ENCODE results near the gene CCNL2.

CCNL2 gene

GRCh38 chr1:1399872-1400575 lies 889 bp upstream of the CCNL2 start (continued):
- TF ChIP-seq ZNF776 (tag by site-specific recombination; IDR thresholded peaks at IDR 0.05; ENCODE audit: borderline replicate concordance): no peak
- peak; percentile 52; the same call in 1 of the 2 replicates for TF ChIP-seq MZF1 (tag by site-specific recombination; IDR thresholded peaks at IDR 0.05; ENCODE audit: borderline replicate concordance)
- TF ChIP-seq HOXA7 (CRISPR knock-in tag; IDR thresholded peaks at IDR 0.05; ENCODE audit: borderline replicate concordance): no peak
- no peak for TF ChIP-seq BCL11B (tag by site-specific recombination; IDR thresholded peaks at IDR 0.05; ENCODE audit: low read depth)
- no peak for TF ChIP-seq ZFP3 (tag by site-specific recombination; IDR thresholded peaks at IDR 0.05; ENCODE audit: low read depth)
- TF ChIP-seq, protein P1, sequence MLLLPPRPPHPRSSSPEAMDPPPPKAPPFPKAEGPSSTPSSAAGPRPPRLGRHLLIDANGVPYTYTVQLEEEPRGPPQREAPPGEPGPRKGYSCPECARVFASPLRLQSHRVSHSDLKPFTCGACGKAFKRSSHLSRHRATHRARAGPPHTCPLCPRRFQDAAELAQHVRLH (tag by site-specific recombination; IDR thresholded peaks at IDR 0.05): no peak
- TF ChIP-seq, protein P2, sequence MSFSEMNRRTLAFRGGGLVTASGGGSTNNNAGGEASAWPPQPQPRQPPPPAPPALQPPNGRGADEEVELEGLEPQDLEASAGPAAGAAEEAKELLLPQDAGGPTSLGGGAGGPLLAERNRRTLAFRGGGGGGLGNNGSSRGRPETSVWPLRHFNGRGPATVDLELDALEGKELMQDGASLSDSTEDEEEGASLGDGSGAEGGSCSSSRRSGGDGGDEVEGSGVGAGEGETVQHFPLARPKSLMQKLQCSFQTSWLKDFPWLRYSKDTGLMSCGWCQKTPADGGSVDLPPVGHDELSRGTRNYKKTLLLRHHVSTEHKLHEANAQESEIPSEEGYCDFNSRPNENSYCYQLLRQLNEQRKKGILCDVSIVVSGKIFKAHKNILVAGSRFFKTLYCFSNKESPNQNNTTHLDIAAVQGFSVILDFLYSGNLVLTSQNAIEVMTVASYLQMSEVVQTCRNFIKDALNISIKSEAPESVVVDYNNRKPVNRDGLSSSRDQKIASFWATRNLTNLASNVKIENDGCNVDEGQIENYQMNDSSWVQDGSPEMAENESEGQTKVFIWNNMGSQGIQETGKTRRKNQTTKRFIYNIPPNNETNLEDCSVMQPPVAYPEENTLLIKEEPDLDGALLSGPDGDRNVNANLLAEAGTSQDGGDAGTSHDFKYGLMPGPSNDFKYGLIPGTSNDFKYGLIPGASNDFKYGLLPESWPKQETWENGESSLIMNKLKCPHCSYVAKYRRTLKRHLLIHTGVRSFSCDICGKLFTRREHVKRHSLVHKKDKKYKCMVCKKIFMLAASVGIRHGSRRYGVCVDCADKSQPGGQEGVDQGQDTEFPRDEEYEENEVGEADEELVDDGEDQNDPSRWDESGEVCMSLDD (tag by site-specific recombination; IDR thresholded peaks at IDR 0.05): peak; percentile 14; the same call in 1 of the 2 replicates
- TF ChIP-seq, protein P3, sequence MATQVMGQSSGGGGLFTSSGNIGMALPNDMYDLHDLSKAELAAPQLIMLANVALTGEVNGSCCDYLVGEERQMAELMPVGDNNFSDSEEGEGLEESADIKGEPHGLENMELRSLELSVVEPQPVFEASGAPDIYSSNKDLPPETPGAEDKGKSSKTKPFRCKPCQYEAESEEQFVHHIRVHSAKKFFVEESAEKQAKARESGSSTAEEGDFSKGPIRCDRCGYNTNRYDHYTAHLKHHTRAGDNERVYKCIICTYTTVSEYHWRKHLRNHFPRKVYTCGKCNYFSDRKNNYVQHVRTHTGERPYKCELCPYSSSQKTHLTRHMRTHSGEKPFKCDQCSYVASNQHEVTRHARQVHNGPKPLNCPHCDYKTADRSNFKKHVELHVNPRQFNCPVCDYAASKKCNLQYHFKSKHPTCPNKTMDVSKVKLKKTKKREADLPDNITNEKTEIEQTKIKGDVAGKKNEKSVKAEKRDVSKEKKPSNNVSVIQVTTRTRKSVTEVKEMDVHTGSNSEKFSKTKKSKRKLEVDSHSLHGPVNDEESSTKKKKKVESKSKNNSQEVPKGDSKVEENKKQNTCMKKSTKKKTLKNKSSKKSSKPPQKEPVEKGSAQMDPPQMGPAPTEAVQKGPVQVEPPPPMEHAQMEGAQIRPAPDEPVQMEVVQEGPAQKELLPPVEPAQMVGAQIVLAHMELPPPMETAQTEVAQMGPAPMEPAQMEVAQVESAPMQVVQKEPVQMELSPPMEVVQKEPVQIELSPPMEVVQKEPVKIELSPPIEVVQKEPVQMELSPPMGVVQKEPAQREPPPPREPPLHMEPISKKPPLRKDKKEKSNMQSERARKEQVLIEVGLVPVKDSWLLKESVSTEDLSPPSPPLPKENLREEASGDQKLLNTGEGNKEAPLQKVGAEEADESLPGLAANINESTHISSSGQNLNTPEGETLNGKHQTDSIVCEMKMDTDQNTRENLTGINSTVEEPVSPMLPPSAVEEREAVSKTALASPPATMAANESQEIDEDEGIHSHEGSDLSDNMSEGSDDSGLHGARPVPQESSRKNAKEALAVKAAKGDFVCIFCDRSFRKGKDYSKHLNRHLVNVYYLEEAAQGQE (tag by site-specific recombination; IDR thresholded peaks at IDR 0.05): no peak
- TF ChIP-seq ZNF146 (tag by site-specific recombination; IDR thresholded peaks at IDR 0.05): no peak
- TF ChIP-seq BCL11A (tag by site-specific recombination; IDR thresholded peaks at IDR 0.05; ENCODE audit: low read depth): no peak
- no peak for TF ChIP-seq ZNF280D (tag by site-specific recombination; IDR thresholded peaks at IDR 0.05)
- no peak for TF ChIP-seq ZNF664 (tag by site-specific recombination; IDR thresholded peaks at IDR 0.05)
- TF ChIP-seq ZBTB20 (tag by site-specific recombination; IDR thresholded peaks at IDR 0.05): peak; percentile 45
- no peak for TF ChIP-seq ZBTB11 (tag by site-specific recombination; conservative IDR thresholded peaks at IDR 0.05; ENCODE audit: low read depth)
- no peak for TF ChIP-seq ZNF274 (IDR thresholded peaks at IDR 0.05; ENCODE audit: low read length)
- no peak for TF ChIP-seq ZNF274 (tag by site-specific recombination; IDR thresholded peaks at IDR 0.05; ENCODE audit: borderline replicate concordance)
- TF ChIP-seq ZBTB8A (tag by site-specific recombination; IDR thresholded peaks at IDR 0.05): no peak
- no peak for TF ChIP-seq ZNF223 (tag by site-specific recombination; IDR thresholded peaks at IDR 0.05)
- TF ChIP-seq SP2 (tag by site-specific recombination; IDR thresholded peaks at IDR 0.05): no peak
- no peak for TF ChIP-seq PRDM4 (tag by site-specific recombination; IDR thresholded peaks at IDR 0.05)
- TF ChIP-seq ZNF426 (tag by site-specific recombination; IDR thresholded peaks at IDR 0.05): no peak
- TF ChIP-seq SCRT1 (tag by site-specific recombination; IDR thresholded peaks at IDR 0.05; ENCODE audit: borderline replicate concordance): peak; percentile 89; the same call in 1 of the 2 replicates
- TF ChIP-seq ZNF501 (tag by site-specific recombination; IDR thresholded peaks at IDR 0.05): peak; percentile 45
- peak; percentile 85 for TF ChIP-seq ZNF2 (tag by site-specific recombination; IDR thresholded peaks at IDR 0.05)
